ENCODE results near the gene DCAF17.
"Not testable (repeated sequence)": the region's sequence is repeated elsewhere in the genome, so short reads cannot be mapped to it uniquely, and the experiment has no call there.

The DCAF17 gene

DNA sequence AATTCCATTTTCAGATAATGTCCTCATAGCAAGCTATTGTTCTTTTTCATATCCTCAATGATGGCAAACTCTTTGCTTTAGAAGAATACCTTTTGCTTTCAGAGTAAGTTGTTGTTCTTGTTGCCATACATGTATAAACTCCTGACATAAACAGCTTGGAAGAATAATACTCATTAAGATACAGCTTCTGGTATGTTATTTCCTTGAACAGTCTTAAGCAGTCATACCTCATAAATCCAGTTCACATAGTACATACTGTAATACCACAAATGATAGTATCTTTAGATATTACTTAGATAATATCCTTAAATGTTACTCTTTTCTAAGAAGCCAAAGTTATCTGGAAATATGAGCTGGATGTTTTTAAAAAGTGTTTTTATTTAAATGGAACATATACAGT, 23.4 kb upstream of the DCAF17 start:
- DNase-seq (ENCODE audit: low read depth, low spot score) = no peak

DNA sequence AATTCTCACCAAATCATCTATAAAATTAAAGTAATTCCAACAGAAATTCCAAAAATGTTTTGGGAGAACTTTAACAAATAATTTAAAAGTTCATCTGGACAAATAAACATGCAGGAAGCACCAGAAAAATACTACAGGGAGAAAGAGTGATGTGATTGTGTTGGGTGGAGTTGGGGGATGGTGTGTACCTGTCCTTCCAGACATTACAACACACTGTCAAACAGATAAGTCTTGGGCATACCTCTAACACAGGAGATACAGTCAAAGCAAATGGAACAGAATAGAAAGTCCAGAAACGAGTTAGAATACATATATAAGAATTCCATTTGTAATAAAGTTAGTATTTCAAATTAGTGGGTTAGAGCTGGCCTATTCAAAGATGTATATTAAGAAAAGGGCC, 22.8 kb upstream of the DCAF17 start:
- DNase-seq (ENCODE audit: low read depth, low spot score) = no peak

DNA sequence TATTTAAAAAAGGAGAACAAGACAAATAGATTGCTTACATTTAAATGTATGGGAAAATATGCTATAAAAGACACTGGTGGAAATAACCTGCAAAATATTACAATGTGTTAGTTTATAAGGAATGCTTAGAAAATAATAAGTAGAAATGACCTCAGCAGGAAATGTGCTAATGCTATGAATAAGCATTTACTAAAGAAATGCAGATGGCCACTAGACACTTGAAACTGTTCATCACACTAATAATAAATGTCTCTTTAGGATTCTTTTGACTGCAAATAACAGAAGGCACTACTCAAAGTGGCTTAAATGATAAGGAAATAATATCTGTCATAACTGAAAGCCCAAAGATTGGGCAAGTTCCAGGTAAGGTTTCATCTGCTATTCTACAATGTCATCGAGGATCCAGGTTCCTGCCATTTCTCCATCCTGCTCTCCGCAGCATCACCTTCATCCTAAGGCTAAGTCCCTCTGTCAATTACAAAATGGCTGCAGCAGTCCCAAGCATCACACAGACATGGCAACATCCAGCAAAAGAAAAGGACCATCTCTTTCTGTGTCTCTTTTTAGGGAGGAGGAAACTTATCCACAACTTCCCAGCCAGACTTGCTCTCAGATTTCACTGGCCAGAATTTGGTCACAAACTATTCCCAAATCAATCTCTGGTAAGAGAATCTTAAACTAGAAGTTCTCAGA, 22.1 kb upstream of the DCAF17 start:
- no peak for DNase-seq (ENCODE audit: low read depth, low spot score)

DNA sequence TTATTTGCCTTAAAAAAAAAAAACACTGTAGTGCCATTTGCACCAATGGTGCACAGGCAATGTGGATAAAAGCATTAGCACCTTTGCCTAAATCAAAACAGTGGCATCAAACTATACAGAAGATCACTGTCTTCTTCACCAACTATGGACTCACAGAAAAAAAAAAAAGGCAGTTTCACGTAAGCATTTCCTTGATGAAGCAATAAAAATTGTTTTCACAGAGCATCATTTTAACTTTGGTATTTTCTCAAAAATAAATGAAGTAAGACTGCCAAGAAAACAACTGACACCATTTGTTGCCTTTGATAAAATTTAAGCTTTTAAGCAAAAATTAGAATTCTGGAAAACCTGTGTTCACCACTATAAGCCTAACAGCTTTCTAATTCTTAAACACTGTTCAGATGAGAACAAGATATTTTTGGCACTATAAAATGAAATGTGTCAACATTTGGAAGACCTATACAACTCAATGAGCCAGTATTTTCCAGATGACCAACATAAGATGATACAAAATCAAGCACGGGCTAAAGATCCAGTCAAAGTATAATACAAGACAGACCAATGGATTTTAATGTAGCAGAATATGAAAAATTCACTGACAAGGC, 21.4 kb upstream of the DCAF17 start:
- DNase-seq (ENCODE audit: low read depth, low spot score) = no peak

DNA sequence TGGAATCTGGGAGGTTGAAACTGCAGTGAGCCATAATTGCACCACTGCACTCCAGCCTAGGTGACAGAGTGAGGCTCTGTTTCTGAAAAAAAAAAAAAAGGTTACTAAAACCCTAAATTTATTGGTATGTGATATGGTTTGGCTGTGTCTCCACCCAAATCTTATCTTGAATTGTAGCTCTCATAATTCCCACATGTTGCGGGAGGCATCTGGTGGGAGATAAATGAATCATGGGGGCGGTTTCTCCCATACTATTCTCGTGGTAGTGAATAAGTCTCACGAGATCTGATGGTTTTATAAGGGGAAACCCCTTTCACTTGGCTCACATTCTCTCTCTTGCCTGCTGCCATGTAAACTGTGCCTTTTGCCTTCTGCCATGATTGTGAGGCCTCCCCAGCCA, 19.4 kb upstream of the DCAF17 start:
- not testable (repeated sequence) for DNase-seq (ENCODE audit: low read depth, low spot score)

DNA sequence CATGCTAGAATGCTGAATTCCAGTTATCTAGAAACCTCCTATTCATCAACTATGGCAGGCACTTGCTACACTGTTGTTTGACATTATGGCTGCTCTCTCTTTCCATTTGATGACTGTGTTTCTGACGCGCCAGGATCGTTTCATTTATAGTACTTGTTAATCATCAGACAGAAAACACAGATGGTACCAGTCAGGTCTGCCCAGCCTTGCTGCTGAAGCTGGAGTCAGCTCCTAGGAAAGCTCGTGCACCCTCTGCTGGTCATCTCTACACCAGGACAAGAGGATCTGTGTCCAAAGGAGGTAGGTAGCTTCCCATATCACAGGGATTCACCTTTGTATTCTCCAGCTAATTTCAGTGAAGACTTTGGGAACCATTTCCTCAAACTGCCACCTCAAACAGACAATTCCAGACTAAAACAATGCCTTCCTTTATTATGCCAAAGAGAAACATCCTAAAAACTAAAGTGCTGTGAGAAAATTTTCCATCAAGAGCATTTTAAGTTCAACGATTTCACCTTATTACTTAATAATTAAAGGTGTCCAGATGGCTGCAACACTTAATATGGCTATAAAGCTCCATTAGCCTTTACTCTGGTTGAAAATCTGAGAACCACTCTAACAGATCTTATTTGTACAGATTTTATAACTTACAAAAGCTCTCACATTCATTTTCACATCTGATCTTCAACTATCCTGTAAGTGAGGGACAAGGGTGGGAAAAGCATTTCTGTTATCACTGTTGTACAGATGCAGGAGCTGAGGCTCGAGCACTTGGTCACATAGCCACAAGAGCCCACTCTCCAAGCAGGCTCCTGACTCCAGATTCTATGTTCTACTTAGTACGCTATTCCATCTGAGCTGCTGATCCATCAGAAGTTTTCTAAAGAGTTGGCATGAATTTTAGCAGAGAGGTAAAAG, 17.8 kb upstream of the DCAF17 start:
- peak; percentile 63 for DNase-seq (ENCODE audit: low read depth, low spot score)

DNA sequence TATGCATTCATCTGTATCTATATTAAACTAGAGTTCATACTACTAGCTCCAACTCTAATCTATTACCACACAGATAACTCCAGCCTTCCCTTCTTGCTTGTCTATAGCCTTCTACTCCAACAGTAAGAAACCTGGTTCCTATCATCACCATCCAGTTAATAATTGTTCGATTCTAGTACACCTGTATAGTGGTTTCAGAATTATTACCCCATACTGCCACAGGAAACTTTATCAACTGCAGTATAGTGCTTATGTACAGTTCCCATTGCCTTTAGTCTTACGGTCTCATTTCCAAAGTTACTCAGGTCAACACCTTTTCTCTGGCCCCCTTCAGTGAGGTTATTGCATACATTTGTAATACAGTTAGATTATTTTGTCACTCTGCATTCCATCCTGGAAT, 14.7 kb upstream of the DCAF17 start:
- DNase-seq (ENCODE audit: low read depth, low spot score) = no peak

DNA sequence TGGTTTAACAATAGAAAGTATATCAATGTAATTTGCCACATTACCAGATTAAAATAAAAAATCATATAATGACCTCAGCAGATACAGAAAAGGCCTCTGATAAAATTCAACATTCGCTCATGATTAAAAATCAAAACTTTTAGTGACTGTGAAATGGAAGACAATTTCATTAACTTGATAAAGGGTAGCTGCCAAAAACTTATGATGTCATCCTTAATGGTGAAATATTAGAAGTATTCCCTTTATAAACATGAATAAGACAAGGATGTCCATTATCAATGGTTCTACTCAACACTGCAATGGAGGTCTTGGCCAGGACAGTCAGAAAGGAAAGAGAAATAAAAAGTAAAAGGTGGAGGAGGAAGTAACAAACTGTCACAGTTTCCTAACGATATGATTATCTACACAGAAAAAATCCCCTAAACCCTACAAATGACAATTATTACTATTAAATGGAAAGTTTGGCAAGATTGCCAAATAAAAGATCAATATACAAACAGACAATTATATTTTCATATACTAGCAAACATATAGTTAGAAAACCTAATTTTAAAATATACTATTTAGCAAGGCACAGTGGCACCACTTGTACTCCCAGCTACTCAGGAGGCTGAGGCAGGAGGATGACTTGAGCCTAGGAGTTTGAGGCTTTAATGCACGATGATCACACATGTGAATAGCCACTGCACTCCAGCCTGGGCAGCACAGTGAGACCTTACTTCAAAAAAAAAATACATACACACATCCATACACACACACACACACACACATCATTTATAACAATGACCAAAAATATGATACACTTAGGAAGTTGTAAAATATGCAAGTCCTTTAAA, 13.1 kb upstream of the DCAF17 start:
- no peak for DNase-seq (ENCODE audit: low read depth, low spot score)

DNA sequence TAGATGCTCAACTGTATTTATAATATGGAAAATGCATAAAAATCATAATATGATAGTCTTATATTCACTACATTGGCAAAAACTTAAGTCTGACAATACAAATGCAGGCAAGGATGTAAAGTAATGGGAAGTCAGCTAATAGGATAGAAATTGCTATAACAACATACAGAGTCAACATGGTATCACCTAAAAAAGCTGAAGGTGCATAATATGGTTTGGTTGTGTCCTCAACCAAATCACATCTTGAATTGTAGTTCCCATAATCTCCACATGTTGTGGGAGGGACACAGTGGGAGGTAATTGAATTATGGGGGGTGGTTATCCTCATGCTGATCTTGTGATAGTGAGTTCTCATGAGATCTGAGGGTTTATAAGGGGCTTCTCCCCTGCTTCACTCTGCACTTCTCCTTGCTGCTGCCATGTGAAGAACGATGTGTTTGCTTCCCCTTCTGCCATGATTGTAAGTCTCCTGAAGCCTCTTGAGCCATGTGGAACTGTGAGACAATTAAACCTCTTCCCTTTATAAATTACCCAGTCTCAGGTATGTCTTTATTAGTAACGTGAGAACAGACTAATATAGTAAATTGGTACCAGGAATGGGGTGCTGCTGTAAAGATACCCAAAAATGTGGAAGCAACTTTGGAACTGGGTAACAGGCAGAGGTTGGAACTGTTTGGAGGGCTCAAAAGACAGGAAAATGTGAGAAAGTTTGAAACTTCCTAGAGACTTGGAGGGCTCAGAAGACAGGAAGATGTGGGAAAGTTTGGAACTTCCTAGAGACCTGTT, 11.1 kb upstream of the DCAF17 start:
- not testable (repeated sequence) for DNase-seq (ENCODE audit: low read depth, low spot score)

DNA sequence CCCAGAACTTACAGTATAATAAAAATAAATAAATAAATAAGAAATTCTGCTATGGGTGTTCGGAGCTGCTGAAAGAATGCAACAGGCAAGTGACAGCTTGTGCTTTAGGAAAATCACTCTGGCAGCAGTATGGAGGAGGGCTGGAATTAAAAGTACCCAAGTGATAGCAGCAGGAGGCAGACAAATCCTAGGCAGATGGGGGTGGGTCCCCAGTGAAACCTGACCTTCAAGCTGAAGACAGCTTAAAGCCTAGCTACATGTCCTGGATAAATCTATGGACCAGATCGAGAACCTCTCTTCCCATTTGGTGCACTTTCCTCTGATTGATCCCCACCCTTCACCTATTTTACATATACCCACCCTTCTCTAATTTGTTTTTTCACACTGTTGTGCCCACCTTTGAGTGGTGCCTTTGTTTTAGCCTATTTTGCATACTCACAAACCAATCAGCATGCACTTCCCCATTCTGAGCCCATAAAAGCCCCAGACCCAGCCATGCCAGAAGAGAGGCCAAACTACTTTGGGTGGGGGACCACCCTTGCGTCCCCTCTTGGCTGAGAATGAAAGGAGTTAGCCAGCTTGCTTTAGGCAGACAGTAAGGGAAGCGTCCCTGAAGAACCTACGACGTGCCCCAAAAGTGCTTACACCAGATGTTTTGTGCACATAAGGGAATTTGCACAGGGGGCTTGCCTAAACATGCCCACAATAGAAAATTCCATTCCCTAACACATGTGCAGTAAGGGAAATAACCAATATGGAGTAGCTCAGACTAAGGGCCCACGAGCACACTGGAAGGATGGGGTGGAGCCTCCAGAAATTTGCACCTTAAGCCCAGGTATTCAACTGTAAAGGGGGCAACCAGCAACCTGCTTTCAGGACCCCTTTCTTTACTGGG, 3.3 kb upstream of the DCAF17 start:
- no peak for DNase-seq (ENCODE audit: low read depth, low spot score)

DNA sequence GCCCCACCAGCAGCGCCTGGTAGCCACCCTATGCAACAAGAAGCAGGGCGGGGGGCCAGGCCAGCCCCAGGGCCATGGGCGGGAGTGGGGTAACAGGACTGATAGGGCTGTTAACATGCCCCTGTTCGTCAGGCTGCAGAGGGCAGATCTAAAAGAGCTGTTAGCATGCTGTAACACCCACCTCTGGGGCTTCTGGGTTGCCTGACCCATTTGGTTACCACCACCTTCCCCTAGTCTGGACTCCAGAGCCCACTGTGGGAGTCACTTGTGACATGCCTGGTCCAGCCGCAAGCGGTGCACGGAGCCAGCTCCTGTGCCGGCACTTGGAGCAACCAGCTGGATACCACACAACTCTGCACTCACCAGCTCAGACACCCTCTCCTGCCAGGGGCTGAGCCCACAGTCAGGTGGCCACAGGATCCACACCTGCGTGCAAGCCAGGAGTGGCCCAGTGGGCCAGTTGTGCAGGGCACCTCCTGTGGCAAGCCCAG, 2.3 kb upstream of the DCAF17 start:
- no peak for DNase-seq (ENCODE audit: low read depth, low spot score)

DNA sequence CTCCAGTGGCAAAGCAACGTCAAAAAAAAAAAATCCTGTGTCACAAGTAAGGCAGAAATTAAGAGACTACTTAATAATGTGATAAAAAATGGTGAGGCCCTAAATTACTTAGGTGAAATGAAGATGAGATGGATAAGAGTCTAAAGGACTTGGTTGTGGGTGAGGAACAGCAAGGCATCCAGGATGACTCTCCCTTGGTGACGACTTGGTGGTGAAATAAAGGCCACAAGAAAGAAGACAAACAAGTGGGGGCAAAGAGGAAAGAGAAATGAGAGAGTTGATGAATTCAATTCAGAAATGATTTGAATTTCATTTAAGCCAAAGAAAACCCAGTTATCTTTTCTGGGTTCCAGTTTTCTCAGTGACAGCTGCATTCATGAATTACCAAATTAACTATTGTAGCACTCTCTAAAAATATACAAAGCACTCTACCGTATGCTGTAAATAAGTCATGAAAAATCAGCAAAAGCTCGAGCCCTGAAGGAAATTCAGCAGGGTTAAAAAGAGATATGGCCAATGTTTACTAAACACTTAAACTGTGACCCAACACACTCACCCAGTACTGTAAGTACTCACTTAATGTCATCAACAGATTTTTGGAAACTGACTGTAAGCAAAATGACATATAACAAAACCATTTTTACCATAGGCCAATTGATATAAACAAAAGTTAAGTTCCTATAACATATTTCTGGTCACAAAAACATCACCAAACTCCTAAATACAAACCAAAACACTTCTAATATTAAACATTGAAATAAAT, 1.6 kb upstream of the DCAF17 start:
- DNase-seq (ENCODE audit: low read depth, low spot score) = no peak

DNA sequence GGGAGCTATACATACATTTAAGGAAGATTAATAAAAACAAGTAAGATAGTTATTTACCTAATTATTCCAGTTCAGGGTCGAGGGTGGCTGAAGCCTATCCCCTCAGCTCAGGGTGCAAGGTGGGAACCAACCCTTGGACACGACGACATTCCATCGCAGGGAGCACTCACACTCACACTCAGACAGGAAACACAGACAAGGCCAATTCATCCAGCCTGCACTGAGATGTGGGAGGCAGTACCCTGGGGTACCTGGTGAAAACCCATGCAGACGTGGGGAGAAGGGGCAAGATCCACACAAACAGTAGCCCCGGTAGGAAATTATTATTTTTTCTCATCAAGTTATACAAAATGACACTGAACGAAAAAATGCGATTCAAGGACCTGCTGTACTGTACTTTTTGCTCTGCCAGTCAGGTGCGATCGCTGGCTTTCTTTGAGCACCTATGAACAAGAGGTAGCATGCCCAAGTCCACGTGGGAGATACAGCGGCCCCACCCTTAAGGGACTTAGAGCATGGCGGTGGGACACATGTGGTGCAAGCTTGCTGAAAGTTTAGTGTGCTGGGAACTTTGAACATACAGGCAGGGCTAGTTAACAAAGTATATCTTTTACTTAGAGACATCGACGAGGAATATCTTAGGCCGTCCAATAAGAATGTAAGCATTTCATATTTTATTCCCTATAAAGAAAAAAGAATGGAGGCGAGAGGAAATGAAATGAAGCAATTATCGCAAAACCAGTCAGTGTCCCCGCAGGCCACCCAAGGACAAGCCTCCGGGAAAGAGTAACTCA, 860 bp upstream of the DCAF17 start:
- no peak for DNase-seq (ENCODE audit: low read depth, low spot score)

DNA sequence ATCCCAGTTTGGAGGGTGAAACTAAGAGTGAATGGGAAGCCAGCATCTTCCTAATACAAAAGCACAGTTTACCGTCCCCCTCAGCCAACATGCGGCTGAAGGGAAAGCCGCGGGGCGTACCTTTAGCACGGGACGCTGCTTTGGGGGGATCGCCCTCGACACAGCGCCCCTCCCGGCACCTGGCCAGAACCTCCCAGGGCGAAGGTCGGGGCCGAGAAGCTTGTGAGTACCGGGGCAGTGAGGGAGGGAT, 338 bp upstream of the DCAF17 start, which contains the start of gene METTL8:
METTL8 (minus strand) TSS at position 228 of the 250 bp plus-strand sequence. CDS start 41,805 bp downstream, outside the sequence.
- no peak for DNase-seq (ENCODE audit: low read depth, low spot score)

DNA sequence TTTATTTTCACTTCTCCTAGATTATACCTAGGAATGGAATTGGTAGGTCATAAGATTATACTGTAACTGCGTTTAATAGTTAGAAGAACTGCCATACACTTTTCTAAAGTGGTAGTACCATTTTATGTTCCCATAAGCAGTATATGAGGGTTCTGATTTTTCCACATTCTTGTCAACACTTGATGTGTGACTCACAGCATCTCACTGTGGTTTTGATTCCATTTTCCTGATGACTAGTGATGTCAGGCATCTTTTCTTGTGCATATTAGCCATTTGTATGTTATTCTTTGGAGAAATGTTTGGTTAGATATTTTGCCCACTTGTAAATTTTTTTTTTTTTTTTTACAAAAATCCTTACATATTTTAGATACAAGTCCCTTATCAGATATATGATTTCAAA, 2.3 kb downstream of the DCAF17 start:
- no peak for DNase-seq (ENCODE audit: low read depth, low spot score)

DNA sequence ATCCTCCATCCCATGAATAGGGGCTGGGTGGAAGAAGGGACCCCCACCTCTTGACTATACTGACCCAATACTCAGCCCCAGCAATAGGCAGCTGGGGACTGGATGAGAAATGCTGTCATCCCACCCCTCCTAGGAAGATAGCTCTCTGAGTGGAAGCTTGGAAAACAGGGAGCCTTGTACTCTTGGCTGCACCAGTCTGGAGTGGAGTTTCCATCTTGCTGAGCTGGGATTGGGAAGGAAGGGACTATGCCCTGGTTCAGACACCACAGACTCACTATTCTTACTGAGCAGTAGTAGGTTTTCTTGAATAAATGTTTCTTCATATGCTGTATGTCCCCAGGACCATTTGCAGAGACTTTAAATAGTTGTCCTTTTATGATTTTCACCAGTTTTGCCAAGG, 7.4 kb downstream of the DCAF17 start:
- DNase-seq (ENCODE audit: low read depth, low spot score) = no peak

DNA sequence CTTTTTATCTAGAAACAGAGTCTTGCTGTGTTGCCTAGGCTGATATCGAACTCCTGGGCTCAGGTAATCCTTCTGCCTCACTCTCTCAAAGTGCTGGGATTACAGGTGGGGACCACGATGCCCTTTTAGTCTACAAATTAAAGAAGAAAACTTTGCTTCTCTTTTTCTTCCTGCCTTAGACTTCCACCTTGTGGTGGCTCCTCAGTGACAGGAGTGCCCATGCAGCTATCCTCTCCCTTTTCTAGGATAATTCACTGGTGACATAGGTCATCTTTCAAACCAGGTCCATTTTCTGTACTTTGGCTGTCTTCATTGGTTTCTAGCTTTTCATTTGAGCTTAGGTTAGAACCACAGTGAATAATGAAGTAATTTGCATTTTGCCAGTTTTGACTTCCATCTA, 13.6 kb downstream of the DCAF17 start:
- DNase-seq (ENCODE audit: low read depth, low spot score) = no peak

DNA sequence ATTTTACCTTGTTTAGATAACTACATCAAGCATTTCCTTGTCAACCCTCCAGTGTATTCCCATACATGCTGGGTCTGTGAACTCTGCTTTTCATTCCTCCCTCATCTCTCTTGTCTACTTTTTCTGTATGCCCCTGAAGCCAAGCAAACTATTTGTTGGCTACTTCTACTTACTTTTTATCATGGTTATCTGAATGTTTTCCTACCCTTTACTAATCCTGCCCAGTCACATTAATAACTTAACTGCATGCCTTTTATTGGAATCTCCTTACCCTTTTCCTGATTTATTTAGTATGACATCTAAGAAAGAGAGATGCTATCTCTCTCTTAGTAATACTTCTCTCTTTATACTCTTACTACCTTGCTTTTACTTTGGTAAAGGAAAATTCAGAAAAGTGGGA, 17.0 kb downstream of the DCAF17 start:
- no peak for DNase-seq (ENCODE audit: low read depth, low spot score)
